IMR-90 (cell line): ENCODE data around the gene DDX42. TPM values are rescaled to one million over a fixed set of nuclear protein-coding genes. Genes with fewer than 3 reads are reported as not detected.

ENCODE experiments used
- ATAC-seq: fragments of 200-7000 bp; cut with Tn5 transposase; 2 replicates; pipeline ENCODE4 v1.9.1; 2020; ENCODE audit warnings: low read depth, mild to moderate bottlenecking, moderate library complexity
- BruUV-seq: library from RNA; stranded (reverse); fragments of 400-500 nt; replicated peaks from 2 replicates; lab custom pipeline; 2021; lab: Mats Ljungman, UMichigan
- CTCF ChIA-PET: fragments of 300-600 bp; formaldehyde crosslinking; extraction: SDS; loops from one replicate; lab custom pipeline; 2021; ENCODE audit warnings: antibody characterized with exemption; lab: Yijun Ruan, JAX
- POLR2A ChIA-PET: fragments of 300-600 bp; sonication (Branson Sonifier 250); formaldehyde crosslinking; loops from one replicate; lab custom pipeline; 2022; ENCODE audit warnings: antibody characterized with exemption; ENCODE audit not compliant: unreplicated experiment; lab: Charles Lee
- DNase-seq: peaks from one replicate; pipeline ENCODE4 v3.0.0; 2013
- H2AFZ ChIP-seq: replicated peaks from 2 replicates; pipeline ENCODE3; 2013; ENCODE audit warnings: low read length, mild to moderate bottlenecking; ENCODE audit not compliant: poor library complexity
- H2AK5ac ChIP-seq: 2 replicates; pipeline ENCODE4 v1.6.1; 2013; ENCODE audit warnings: low read depth, low read length, inconsistent platforms
- H2AK9ac ChIP-seq: replicated peaks from 2 replicates; pipeline ENCODE3; 2013; ENCODE audit warnings: mild to moderate bottlenecking, low read depth, low read length, moderate library complexity; ENCODE audit not compliant: poor library complexity
- H2BK120ac ChIP-seq: 2 replicates; pipeline ENCODE4 v1.6.1; 2013; ENCODE audit warnings: low read depth, low read length, inconsistent platforms
- H2BK15ac ChIP-seq: 3 replicates; pipeline ENCODE4 v1.6.1; 2013; ENCODE audit warnings: low read depth, low read length, inconsistent platforms
- H2BK20ac ChIP-seq: 2 replicates; pipeline ENCODE4 v1.6.1; 2013; ENCODE audit warnings: low read depth, mild to moderate bottlenecking, inconsistent platforms, low read length, moderate library complexity
- H2BK5ac ChIP-seq: 2 replicates; pipeline ENCODE4 v1.6.1; 2013; ENCODE audit warnings: mild to moderate bottlenecking, low read depth, low read length, inconsistent platforms; ENCODE audit not compliant: poor library complexity, severe bottlenecking
- H3K14ac ChIP-seq: replicated peaks from 2 replicates; pipeline ENCODE4 v1.6.1; 2013; ENCODE audit warnings: low read depth, low read length, inconsistent platforms
- H3K18ac ChIP-seq: 2 replicates; pipeline ENCODE4 v1.6.1; 2013; ENCODE audit warnings: low read depth, low read length, control low read depth
- H3K23ac ChIP-seq: 2 replicates; pipeline ENCODE4 v1.6.1; 2013; ENCODE audit warnings: low read depth, low read length, inconsistent platforms
- H3K27ac ChIP-seq: 2 replicates; pipeline ENCODE4 v1.5.1; 2013; ENCODE audit warnings: mild to moderate bottlenecking, control low read depth, low read length; ENCODE audit not compliant: insufficient read depth
- H3K27me3 ChIP-seq: 2 replicates; pipeline ENCODE4 v1.6.1; 2013; ENCODE audit warnings: low read length; ENCODE audit not compliant: control insufficient read depth, insufficient read depth
- H3K36me3 ChIP-seq: 2 replicates; pipeline ENCODE4 v1.6.1; 2013; ENCODE audit warnings: low read length, mixed read lengths; ENCODE audit not compliant: control insufficient read depth, insufficient read depth
- H3K4ac ChIP-seq: 2 replicates; pipeline ENCODE4 v1.6.1; 2013; ENCODE audit warnings: low read depth, low read length, inconsistent platforms
- H3K4me1 ChIP-seq: 2 replicates; pipeline ENCODE4 v1.6.1; 2013; ENCODE audit warnings: low read length, mixed read lengths; ENCODE audit not compliant: control insufficient read depth, insufficient read depth
- H3K4me2 ChIP-seq: 2 replicates; pipeline ENCODE4 v1.6.1; 2013; ENCODE audit warnings: low read depth, mild to moderate bottlenecking, control low read depth, low read length, moderate library complexity
- H3K4me3 ChIP-seq: 2 replicates; pipeline ENCODE4 v1.5.1; 2013; ENCODE audit warnings: low read depth, mild to moderate bottlenecking, control low read depth, low read length, moderate library complexity; ENCODE audit not compliant: insufficient read depth
- H3K56ac ChIP-seq: 2 replicates; pipeline ENCODE4 v1.6.1; 2013; ENCODE audit warnings: low read length, inconsistent platforms; ENCODE audit not compliant: insufficient read depth; ENCODE audit errors: extremely low read depth
- H3K79me1 ChIP-seq, 2 experiments: 2 replicates each; pipeline ENCODE4 v1.6.1; 2013; ENCODE audit warnings: low read length in 2 of 2, inconsistent platforms in 1 of 2, low read depth in 1 of 2
- H3K9ac ChIP-seq: 2 replicates; pipeline ENCODE4 v1.6.1; 2013; ENCODE audit warnings: low read depth, low read length, control low read depth
- H3K9me1 ChIP-seq: 2 replicates; pipeline ENCODE4 v1.6.1; 2013; ENCODE audit warnings: low read length, inconsistent platforms; ENCODE audit not compliant: insufficient read depth
- H3K9me3 ChIP-seq: 2 replicates; pipeline ENCODE4 v1.6.1; 2013; ENCODE audit warnings: low read length; ENCODE audit not compliant: control insufficient read depth, insufficient read depth
- H4K20me1 ChIP-seq: 2 replicates; pipeline ENCODE4 v1.6.1; 2013; ENCODE audit warnings: low read length, inconsistent platforms; ENCODE audit not compliant: insufficient read depth
- H4K5ac ChIP-seq: 2 replicates; pipeline ENCODE4 v1.6.1; 2013; ENCODE audit warnings: mild to moderate bottlenecking, low read depth, low read length, control low read depth
- H4K8ac ChIP-seq, 2 experiments: 2 replicates each; pipeline ENCODE4 v1.6.1; 2013; ENCODE audit warnings: low read depth in 2 of 2, low read length in 2 of 2, control low read depth in 1 of 2, inconsistent platforms in 1 of 2
- H4K91ac ChIP-seq: 2 replicates; pipeline ENCODE4 v1.6.1; 2013; ENCODE audit warnings: low read depth, low read length, inconsistent platforms; ENCODE audit not compliant: insufficient read depth
- BHLHE40 ChIP-seq: fragments of 150-350 bp; IDR thresholded peaks from 2 replicates; pipeline ENCODE4 v1.6.1; 2016; ENCODE audit warnings: mild to moderate bottlenecking, low read depth, low read length
- CHD1 ChIP-seq: IDR thresholded peaks from 2 replicates; pipeline ENCODE4 v1.6.1; 2012; ENCODE audit warnings: low read depth, low read length, improper control_type of control experiment
- FOS ChIP-seq: fragments of 150-350 bp; IDR thresholded peaks from 2 replicates; pipeline ENCODE4 v1.6.1; 2016; ENCODE audit warnings: low read depth, low read length
- MAFK ChIP-seq: IDR thresholded peaks from 2 replicates; pipeline ENCODE4 v1.6.1; 2012; ENCODE audit warnings: low read depth, low read length, improper control_type of control experiment
- MAZ ChIP-seq: IDR thresholded peaks from 2 replicates; pipeline ENCODE4 v1.6.1; 2012; ENCODE audit warnings: low read depth, mild to moderate bottlenecking, low read length, improper control_type of control experiment, moderate library complexity, borderline replicate concordance
- MXI1 ChIP-seq: IDR thresholded peaks from 2 replicates; pipeline ENCODE4 v1.6.1; 2012; ENCODE audit warnings: low read depth, mild to moderate bottlenecking, low read length, moderate library complexity, borderline replicate concordance
- NFE2L2 ChIP-seq: fragments of 150-350 bp; IDR thresholded peaks from 2 replicates; pipeline ENCODE4 v1.6.1; 2016; ENCODE audit warnings: low read depth, mild to moderate bottlenecking, low read length
- POLR2A ChIP-seq: IDR thresholded peaks from 2 replicates; pipeline ENCODE4 v1.6.1; 2012; ENCODE audit warnings: mild to moderate bottlenecking, low read depth, low read length
- RAD21 ChIP-seq: IDR thresholded peaks from 2 replicates; pipeline ENCODE4 v1.6.1; 2012; ENCODE audit warnings: low read length, improper control_type of control experiment
- RCOR1 ChIP-seq: IDR thresholded peaks from 2 replicates; pipeline ENCODE4 v1.6.1; 2012; ENCODE audit warnings: mild to moderate bottlenecking, low read length, improper control_type of control experiment; ENCODE audit not compliant: insufficient replicate concordance
- RFX5 ChIP-seq: IDR thresholded peaks from 2 replicates; pipeline ENCODE4 v1.8.0; 2012; ENCODE audit warnings: low read depth, mild to moderate bottlenecking, low read length, moderate library complexity
- SMC3 ChIP-seq: fragments of 150-350 bp; IDR thresholded peaks from 2 replicates; pipeline ENCODE4 v1.6.1; 2016; ENCODE audit warnings: low read depth, mild to moderate bottlenecking, antibody characterized with exemption, low read length, moderate library complexity
- USF2 ChIP-seq: fragments of 150-350 bp; IDR thresholded peaks from 2 replicates; pipeline ENCODE4 v1.6.1; 2017; ENCODE audit warnings: mild to moderate bottlenecking, antibody characterized with exemption, low read length, low read depth
- dilution Hi-C: fragments of 300-500 bp; cut with HindIII; formaldehyde crosslinking; loops from one replicate; pipeline ENCODE4 v1.14.3; 2018; ENCODE audit warnings: low sequenced_read_pairs; ENCODE audit not compliant: unreplicated experiment
- in situ Hi-C: fragments of 300-500 bp; cut with MboI; formaldehyde crosslinking; loops from 3 replicates; pipeline ENCODE4 v1.14.3; 2019; ENCODE audit warnings: low sequenced_read_pairs, inconsistent platforms, mixed read lengths
- intact Hi-C: fragments of 100-400 bp; cut with micrococcal nuclease; formaldehyde crosslinking; loops from 2 replicates; pipeline ENCODE4 v1.10.0; 2022
- polyA plus RNA-seq, 3 experiments: library from polyadenylated mRNA; depleted of rRNA; stranded (reverse); fragments of >200 nt; gene quantifications; 2 replicates each; pipeline ENCODE4 v1.2.3, GENCODE V29; 2012; ENCODE audit warnings: low replicate concordance in 1 of 3
- total RNA-seq: library from RNA; depleted of rRNA; stranded (reverse); fragments of >200 nt; gene quantifications from 2 replicates; pipeline ENCODE4 v1.2.3, GENCODE V29; 2012
- TF ChIP-seq, protein P1 (sequence below): conservative IDR thresholded peaks from 2 replicates; pipeline ENCODE4 v1.5.1; 2012; ENCODE audit warnings: mild to moderate bottlenecking, low read depth, low read length, improper control_type of control experiment
- TF ChIP-seq, protein P2 (sequence below): fragments of 150-350 bp; IDR thresholded peaks from 2 replicates; pipeline ENCODE4 v1.6.1; 2016; ENCODE audit warnings: low read depth, mild to moderate bottlenecking, low read length, moderate library complexity, borderline replicate concordance

The DDX42 gene
- total and polyA plus RNA-seq, 2 of the 4 experiments (the other 2 are of a cell fraction) = 75.8 to 91.5 TPM

- H2BK15ac ChIP-seq = no peak overlapping the region
- in situ Hi-C loops (no loop called here), dilution Hi-C loops (no loop called here), intact Hi-C loops (no loop called here)
- CTCF ChIA-PET = no interaction called here
- peaks cover 5% of the 10 kb centered on the region for H3K4me1 ChIP-seq
- H3K14ac ChIP-seq = no peak overlapping the region
- no peak overlapping the region for H2BK5ac ChIP-seq
- no peaks in the 10 kb centered on the region for H3K9me3 ChIP-seq
- peaks cover 42 to 83% of the 10 kb centered on the region in 2 experiments for H3K79me1 ChIP-seq
- POLR2A ChIA-PET = no interaction called here
- H3K18ac ChIP-seq = no peak overlapping the region
- H3K4ac ChIP-seq = no peak overlapping the region
- no peak overlapping the region for H2AK9ac ChIP-seq
- no peak overlapping the region for H2AFZ ChIP-seq
- no peak overlapping the region for H3K23ac ChIP-seq
- no peak overlapping the region for H4K91ac ChIP-seq
- DNase-seq = no peak
- peaks cover 27% of the 10 kb centered on the region for H3K9me1 ChIP-seq
- H3K27me3 ChIP-seq = no peaks in the 10 kb centered on the region
- H4K8ac ChIP-seq = no peak overlapping the region
- no peak overlapping the region for H2BK20ac ChIP-seq
- H4K5ac ChIP-seq = no peak overlapping the region
- no peak overlapping the region for H2AK5ac ChIP-seq
- H3K27ac ChIP-seq = no peak overlapping the region
- no TSS peak for BruUV-seq
- ATAC-seq = no peak
- no peak overlapping the region for H3K4me2 ChIP-seq
- H2BK120ac ChIP-seq = no peak overlapping the region
- no peak overlapping the region for H3K9ac ChIP-seq
- H3K4me3 ChIP-seq = no peak overlapping the region
- no peak overlapping the region for H3K56ac ChIP-seq
- TF ChIP-seq, protein P1, sequence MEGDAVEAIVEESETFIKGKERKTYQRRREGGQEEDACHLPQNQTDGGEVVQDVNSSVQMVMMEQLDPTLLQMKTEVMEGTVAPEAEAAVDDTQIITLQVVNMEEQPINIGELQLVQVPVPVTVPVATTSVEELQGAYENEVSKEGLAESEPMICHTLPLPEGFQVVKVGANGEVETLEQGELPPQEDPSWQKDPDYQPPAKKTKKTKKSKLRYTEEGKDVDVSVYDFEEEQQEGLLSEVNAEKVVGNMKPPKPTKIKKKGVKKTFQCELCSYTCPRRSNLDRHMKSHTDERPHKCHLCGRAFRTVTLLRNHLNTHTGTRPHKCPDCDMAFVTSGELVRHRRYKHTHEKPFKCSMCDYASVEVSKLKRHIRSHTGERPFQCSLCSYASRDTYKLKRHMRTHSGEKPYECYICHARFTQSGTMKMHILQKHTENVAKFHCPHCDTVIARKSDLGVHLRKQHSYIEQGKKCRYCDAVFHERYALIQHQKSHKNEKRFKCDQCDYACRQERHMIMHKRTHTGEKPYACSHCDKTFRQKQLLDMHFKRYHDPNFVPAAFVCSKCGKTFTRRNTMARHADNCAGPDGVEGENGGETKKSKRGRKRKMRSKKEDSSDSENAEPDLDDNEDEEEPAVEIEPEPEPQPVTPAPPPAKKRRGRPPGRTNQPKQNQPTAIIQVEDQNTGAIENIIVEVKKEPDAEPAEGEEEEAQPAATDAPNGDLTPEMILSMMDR = no peak
- TF ChIP-seq USF2 (no peak), MAZ (no peak), NFE2L2 (no peak), RCOR1 (no peak), POLR2A (no peak), RAD21 (no peak), MAFK (no peak), MXI1 (no peak), CHD1 (no peak), FOS (no peak), BHLHE40 (no peak), SMC3 (no peak), RFX5 (no peak)
- TF ChIP-seq, protein P2, sequence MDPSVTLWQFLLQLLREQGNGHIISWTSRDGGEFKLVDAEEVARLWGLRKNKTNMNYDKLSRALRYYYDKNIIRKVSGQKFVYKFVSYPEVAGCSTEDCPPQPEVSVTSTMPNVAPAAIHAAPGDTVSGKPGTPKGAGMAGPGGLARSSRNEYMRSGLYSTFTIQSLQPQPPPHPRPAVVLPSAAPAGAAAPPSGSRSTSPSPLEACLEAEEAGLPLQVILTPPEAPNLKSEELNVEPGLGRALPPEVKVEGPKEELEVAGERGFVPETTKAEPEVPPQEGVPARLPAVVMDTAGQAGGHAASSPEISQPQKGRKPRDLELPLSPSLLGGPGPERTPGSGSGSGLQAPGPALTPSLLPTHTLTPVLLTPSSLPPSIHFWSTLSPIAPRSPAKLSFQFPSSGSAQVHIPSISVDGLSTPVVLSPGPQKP = no peak
- peaks cover 74% of the 10 kb centered on the region for H3K36me3 ChIP-seq
- H4K20me1 ChIP-seq = peaks cover 30% of the 10 kb centered on the region
Measured at GRCh38 chr17:63822537-63822936, 48.6 kb downstream of the DDX42 start.
